ENCODE measurements around the gene LDB1. TPM values are rescaled to one million over a fixed set of nuclear protein-coding genes. Genes with fewer than 3 reads are reported as not detected.
A peak's percentile ranks its signal among the peaks of the same experiment; 100 is the strongest.

Gene LDB1
- total RNA-seq, 1 experiment from 2014 or later, result 100 TPM

DNA sequence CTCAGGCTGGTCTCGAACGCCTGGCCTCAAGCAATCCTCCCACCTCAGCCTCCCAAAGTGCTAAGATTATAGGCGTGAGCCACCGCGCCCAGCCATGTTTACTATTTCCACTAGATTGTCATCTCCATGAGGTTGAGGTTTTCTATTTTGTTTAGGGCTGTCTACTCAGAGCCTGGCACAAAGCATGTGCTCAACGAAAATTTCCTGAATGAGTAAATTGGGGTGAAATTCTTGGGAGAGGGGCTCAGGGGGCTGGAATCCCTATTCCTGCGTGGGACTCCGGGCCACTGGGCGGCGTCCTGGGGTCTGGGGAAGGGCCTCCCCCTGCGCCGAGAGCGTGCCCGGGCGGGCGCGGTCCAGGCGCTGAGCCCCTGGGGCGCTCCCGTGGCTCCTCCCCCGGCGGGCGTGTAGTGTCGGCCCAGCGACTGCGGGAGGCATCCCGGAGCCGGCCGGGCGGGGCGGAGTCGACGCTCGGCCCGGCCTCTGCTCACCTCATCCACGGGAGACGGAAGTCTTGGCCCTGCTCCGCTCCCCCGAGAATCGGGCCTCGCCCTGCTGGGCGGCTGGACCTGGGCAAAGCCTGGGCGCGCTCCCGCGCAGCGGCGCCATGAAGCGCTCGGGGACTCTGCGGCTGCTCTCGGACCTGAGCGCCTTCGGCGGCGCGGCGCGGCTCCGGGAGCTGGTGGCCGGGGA, 55.2 kb downstream of the LDB1 start, which contains the start of gene HPS6 (continued):
- TF ChIP-seq, protein P1, sequence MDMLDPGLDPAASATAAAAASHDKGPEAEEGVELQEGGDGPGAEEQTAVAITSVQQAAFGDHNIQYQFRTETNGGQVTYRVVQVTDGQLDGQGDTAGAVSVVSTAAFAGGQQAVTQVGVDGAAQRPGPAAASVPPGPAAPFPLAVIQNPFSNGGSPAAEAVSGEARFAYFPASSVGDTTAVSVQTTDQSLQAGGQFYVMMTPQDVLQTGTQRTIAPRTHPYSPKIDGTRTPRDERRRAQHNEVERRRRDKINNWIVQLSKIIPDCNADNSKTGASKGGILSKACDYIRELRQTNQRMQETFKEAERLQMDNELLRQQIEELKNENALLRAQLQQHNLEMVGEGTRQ (CRISPR knock-in tag; IDR thresholded peaks at IDR 0.05), result no peak
- TF ChIP-seq, protein P2, sequence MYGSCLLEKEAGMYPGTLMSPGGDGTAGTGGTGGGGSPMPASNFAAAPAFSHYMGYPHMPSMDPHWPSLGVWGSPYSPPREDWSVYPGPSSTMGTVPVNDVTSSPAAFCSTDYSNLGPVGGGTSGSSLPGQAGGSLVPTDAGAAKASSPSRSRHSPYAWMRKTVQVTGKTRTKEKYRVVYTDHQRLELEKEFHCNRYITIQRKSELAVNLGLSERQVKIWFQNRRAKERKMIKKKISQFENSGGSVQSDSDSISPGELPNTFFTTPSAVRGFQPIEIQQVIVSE (CRISPR knock-in tag; IDR thresholded peaks at IDR 0.05; ENCODE audit: borderline replicate concordance), result no peak
- TF ChIP-seq FOXJ3 (CRISPR knock-in tag; IDR thresholded peaks at IDR 0.05; ENCODE audit: borderline replicate concordance) (no peak), SMAD3 (CRISPR knock-in tag; IDR thresholded peaks at IDR 0.05; ENCODE audit: borderline replicate concordance) (no peak), ATF1 (CRISPR knock-in tag; IDR thresholded peaks at IDR 0.05) (no peak), MXD4 (CRISPR knock-in tag; IDR thresholded peaks at IDR 0.05; ENCODE audit: borderline replicate concordance) (no peak), TEAD1 (CRISPR knock-in tag; IDR thresholded peaks at IDR 0.05) (peak; percentile 66; the same call in 1 of the 2 replicates), NFE2L1 (CRISPR knock-in tag; IDR thresholded peaks at IDR 0.05) (no peak), HMGA2 (CRISPR knock-in tag; IDR thresholded peaks at IDR 0.05) (no peak), ESRRA (CRISPR knock-in tag; IDR thresholded peaks at IDR 0.05; ENCODE audit: borderline replicate concordance) (peak; percentile 78; the same call in 1 of the 2 replicates), JAZF1 (CRISPR knock-in tag; IDR thresholded peaks at IDR 0.05) (no peak), TP53 (CRISPR knock-in tag; IDR thresholded peaks at IDR 0.05) (no peak)
- TF ChIP-seq, protein P3, sequence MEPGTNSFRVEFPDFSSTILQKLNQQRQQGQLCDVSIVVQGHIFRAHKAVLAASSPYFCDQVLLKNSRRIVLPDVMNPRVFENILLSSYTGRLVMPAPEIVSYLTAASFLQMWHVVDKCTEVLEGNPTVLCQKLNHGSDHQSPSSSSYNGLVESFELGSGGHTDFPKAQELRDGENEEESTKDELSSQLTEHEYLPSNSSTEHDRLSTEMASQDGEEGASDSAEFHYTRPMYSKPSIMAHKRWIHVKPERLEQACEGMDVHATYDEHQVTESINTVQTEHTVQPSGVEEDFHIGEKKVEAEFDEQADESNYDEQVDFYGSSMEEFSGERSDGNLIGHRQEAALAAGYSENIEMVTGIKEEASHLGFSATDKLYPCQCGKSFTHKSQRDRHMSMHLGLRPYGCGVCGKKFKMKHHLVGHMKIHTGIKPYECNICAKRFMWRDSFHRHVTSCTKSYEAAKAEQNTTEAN (CRISPR knock-in tag; IDR thresholded peaks at IDR 0.05), result no peak
- TF ChIP-seq, protein P4, sequence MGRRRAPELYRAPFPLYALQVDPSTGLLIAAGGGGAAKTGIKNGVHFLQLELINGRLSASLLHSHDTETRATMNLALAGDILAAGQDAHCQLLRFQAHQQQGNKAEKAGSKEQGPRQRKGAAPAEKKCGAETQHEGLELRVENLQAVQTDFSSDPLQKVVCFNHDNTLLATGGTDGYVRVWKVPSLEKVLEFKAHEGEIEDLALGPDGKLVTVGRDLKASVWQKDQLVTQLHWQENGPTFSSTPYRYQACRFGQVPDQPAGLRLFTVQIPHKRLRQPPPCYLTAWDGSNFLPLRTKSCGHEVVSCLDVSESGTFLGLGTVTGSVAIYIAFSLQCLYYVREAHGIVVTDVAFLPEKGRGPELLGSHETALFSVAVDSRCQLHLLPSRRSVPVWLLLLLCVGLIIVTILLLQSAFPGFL (CRISPR knock-in tag; IDR thresholded peaks at IDR 0.05; ENCODE audit: borderline replicate concordance), result peak; percentile 62; the same call in 1 of the 2 replicates
- TF ChIP-seq, protein P5, sequence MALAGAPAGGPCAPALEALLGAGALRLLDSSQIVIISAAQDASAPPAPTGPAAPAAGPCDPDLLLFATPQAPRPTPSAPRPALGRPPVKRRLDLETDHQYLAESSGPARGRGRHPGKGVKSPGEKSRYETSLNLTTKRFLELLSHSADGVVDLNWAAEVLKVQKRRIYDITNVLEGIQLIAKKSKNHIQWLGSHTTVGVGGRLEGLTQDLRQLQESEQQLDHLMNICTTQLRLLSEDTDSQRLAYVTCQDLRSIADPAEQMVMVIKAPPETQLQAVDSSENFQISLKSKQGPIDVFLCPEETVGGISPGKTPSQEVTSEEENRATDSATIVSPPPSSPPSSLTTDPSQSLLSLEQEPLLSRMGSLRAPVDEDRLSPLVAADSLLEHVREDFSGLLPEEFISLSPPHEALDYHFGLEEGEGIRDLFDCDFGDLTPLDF (CRISPR knock-in tag; IDR thresholded peaks at IDR 0.05), result no peak
- TF ChIP-seq, protein P6, sequence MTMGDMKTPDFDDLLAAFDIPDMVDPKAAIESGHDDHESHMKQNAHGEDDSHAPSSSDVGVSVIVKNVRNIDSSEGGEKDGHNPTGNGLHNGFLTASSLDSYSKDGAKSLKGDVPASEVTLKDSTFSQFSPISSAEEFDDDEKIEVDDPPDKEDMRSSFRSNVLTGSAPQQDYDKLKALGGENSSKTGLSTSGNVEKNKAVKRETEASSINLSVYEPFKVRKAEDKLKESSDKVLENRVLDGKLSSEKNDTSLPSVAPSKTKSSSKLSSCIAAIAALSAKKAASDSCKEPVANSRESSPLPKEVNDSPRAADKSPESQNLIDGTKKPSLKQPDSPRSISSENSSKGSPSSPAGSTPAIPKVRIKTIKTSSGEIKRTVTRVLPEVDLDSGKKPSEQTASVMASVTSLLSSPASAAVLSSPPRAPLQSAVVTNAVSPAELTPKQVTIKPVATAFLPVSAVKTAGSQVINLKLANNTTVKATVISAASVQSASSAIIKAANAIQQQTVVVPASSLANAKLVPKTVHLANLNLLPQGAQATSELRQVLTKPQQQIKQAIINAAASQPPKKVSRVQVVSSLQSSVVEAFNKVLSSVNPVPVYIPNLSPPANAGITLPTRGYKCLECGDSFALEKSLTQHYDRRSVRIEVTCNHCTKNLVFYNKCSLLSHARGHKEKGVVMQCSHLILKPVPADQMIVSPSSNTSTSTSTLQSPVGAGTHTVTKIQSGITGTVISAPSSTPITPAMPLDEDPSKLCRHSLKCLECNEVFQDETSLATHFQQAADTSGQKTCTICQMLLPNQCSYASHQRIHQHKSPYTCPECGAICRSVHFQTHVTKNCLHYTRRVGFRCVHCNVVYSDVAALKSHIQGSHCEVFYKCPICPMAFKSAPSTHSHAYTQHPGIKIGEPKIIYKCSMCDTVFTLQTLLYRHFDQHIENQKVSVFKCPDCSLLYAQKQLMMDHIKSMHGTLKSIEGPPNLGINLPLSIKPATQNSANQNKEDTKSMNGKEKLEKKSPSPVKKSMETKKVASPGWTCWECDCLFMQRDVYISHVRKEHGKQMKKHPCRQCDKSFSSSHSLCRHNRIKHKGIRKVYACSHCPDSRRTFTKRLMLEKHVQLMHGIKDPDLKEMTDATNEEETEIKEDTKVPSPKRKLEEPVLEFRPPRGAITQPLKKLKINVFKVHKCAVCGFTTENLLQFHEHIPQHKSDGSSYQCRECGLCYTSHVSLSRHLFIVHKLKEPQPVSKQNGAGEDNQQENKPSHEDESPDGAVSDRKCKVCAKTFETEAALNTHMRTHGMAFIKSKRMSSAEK (CRISPR knock-in tag; IDR thresholded peaks at IDR 0.05; ENCODE audit: borderline replicate concordance), result no peak
- TF ChIP-seq, protein P7, sequence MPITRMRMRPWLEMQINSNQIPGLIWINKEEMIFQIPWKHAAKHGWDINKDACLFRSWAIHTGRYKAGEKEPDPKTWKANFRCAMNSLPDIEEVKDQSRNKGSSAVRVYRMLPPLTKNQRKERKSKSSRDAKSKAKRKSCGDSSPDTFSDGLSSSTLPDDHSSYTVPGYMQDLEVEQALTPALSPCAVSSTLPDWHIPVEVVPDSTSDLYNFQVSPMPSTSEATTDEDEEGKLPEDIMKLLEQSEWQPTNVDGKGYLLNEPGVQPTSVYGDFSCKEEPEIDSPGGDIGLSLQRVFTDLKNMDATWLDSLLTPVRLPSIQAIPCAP (CRISPR knock-in tag; IDR thresholded peaks at IDR 0.05), result no peak
- TF ChIP-seq, protein P8, sequence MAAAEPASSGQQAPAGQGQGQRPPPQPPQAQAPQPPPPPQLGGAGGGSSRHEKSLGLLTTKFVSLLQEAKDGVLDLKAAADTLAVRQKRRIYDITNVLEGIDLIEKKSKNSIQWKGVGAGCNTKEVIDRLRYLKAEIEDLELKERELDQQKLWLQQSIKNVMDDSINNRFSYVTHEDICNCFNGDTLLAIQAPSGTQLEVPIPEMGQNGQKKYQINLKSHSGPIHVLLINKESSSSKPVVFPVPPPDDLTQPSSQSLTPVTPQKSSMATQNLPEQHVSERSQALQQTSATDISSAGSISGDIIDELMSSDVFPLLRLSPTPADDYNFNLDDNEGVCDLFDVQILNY (CRISPR knock-in tag; IDR thresholded peaks at IDR 0.05), result no peak
- TF ChIP-seq, protein P9, sequence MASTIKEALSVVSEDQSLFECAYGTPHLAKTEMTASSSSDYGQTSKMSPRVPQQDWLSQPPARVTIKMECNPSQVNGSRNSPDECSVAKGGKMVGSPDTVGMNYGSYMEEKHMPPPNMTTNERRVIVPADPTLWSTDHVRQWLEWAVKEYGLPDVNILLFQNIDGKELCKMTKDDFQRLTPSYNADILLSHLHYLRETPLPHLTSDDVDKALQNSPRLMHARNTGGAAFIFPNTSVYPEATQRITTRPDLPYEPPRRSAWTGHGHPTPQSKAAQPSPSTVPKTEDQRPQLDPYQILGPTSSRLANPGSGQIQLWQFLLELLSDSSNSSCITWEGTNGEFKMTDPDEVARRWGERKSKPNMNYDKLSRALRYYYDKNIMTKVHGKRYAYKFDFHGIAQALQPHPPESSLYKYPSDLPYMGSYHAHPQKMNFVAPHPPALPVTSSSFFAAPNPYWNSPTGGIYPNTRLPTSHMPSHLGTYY (CRISPR knock-in tag; IDR thresholded peaks at IDR 0.05), result no peak
- TF ChIP-seq, protein P10, sequence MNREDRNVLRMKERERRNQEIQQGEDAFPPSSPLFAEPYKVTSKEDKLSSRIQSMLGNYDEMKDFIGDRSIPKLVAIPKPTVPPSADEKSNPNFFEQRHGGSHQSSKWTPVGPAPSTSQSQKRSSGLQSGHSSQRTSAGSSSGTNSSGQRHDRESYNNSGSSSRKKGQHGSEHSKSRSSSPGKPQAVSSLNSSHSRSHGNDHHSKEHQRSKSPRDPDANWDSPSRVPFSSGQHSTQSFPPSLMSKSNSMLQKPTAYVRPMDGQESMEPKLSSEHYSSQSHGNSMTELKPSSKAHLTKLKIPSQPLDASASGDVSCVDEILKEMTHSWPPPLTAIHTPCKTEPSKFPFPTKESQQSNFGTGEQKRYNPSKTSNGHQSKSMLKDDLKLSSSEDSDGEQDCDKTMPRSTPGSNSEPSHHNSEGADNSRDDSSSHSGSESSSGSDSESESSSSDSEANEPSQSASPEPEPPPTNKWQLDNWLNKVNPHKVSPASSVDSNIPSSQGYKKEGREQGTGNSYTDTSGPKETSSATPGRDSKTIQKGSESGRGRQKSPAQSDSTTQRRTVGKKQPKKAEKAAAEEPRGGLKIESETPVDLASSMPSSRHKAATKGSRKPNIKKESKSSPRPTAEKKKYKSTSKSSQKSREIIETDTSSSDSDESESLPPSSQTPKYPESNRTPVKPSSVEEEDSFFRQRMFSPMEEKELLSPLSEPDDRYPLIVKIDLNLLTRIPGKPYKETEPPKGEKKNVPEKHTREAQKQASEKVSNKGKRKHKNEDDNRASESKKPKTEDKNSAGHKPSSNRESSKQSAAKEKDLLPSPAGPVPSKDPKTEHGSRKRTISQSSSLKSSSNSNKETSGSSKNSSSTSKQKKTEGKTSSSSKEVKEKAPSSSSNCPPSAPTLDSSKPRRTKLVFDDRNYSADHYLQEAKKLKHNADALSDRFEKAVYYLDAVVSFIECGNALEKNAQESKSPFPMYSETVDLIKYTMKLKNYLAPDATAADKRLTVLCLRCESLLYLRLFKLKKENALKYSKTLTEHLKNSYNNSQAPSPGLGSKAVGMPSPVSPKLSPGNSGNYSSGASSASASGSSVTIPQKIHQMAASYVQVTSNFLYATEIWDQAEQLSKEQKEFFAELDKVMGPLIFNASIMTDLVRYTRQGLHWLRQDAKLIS (CRISPR knock-in tag; IDR thresholded peaks at IDR 0.05; ENCODE audit: borderline replicate concordance), result no peak

Data from WTC11 (cell line).